ENCODE results near the gene ZNF558. TPM values are rescaled to one million over a fixed set of nuclear protein-coding genes. Genes with fewer than 3 reads are reported as not detected.

The ZNF558 gene
- total and polyA plus RNA-seq, 2 of the 8 experiments (the other 6 are each of a cell fraction or from before 2014, with no cell fraction given), result 4.3 to 14.3 TPM

DNA sequence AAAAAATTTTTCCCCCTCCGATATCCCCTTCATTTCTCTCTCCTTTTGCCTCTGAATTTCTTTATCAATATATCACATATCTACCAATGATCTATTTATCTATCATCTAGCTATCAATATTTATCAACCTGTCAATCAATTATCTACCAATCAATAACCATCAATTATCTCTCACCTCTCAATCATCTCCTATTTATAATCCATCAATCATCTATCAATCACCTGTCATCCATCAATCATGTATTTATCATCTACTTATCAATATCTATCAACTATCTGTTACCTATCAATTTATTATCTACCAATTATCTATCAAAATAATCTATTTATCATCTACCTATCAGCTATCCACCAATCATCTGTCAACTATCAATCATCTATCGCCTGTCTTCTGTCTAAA lies 17.1 kb upstream of the ZNF558 start:
- POLR2A ChIA-PET (ENCODE audit: partially characterized antibody), result no interaction called here
- H3K36me3 ChIP-seq (ENCODE audit: control insufficient read depth in 2 of 4, insufficient read depth in 4 of 4, low read length in 3 of 4), result no peaks in the 10 kb centered on the region
- DNase-seq (ENCODE audit: low read depth in 1 of 2, low spot score in 2 of 2), result no peak
- no peak for TF ChIP-seq KDM1A (IDR thresholded peaks at IDR 0.05; ENCODE audit: borderline replicate concordance, low read length)
- TF ChIP-seq TCF12 (IDR thresholded peaks at IDR 0.05; ENCODE audit: low read depth, low read length), result no peak
- no peak for TF ChIP-seq JUND (IDR thresholded peaks at IDR 0.05; ENCODE audit: low read length)
- no peak for TF ChIP-seq ZNF274 (IDR thresholded peaks at IDR 0.05; ENCODE audit: borderline replicate concordance, extremely low read depth, low read length)
- no peak for TF ChIP-seq BCL11A (IDR thresholded peaks at IDR 0.05; ENCODE audit: low read depth in 2 of 2, low read length in 2 of 2)
- TF ChIP-seq, protein P1, sequence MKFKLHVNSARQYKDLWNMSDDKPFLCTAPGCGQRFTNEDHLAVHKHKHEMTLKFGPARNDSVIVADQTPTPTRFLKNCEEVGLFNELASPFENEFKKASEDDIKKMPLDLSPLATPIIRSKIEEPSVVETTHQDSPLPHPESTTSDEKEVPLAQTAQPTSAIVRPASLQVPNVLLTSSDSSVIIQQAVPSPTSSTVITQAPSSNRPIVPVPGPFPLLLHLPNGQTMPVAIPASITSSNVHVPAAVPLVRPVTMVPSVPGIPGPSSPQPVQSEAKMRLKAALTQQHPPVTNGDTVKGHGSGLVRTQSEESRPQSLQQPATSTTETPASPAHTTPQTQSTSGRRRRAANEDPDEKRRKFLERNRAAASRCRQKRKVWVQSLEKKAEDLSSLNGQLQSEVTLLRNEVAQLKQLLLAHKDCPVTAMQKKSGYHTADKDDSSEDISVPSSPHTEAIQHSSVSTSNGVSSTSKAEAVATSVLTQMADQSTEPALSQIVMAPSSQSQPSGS (IDR thresholded peaks at IDR 0.05; ENCODE audit: low read length), result no peak
- no peak for TF ChIP-seq POU5F1 (IDR thresholded peaks at IDR 0.05; ENCODE audit: low read depth, low read length)
- TF ChIP-seq NANOG (IDR thresholded peaks at IDR 0.05; ENCODE audit: insufficient read depth, low read depth, low read length, poor library complexity, severe bottlenecking), result no peak
- no peak for TF ChIP-seq RNF2 (IDR thresholded peaks at IDR 0.05; ENCODE audit: borderline replicate concordance, low read depth, low read length, missing control alignments, poor library complexity, severe bottlenecking)
- no peak for TF ChIP-seq EZH2 (IDR thresholded peaks at IDR 0.05; ENCODE audit: low read depth, low read length, severe bottlenecking)
- no peak for TF ChIP-seq TAF1 (IDR thresholded peaks at IDR 0.05; ENCODE audit: low read depth, low read length)
- no peak for TF ChIP-seq CTBP2 (IDR thresholded peaks at IDR 0.05; ENCODE audit: borderline replicate concordance, insufficient read depth, insufficient read length, low read length)

More for the DNA sequence above, 17.1 kb upstream of the ZNF558 start:
- H3K79me1 ChIP-seq (ENCODE audit: low read depth, low read length), result no peaks in the 10 kb centered on the region
- no peak overlapping the region for H2BK120ac ChIP-seq (replicated peaks; ENCODE audit: low read depth, low read length)
- no peak for FAIRE-seq
- H3K4ac ChIP-seq (replicated peaks; ENCODE audit: insufficient read length, low read depth, low read length), result no peak overlapping the region
- H2BK12ac ChIP-seq (ENCODE audit: low read depth, low read length), result no peak overlapping the region
- H2BK20ac ChIP-seq (ENCODE audit: low read length), result no peak overlapping the region
- H2BK15ac ChIP-seq (ENCODE audit: low read length), result no peak overlapping the region
- H3K4me2 ChIP-seq (ENCODE audit: insufficient read depth in 1 of 2, low read depth in 2 of 2, low read length in 2 of 2), result no peak overlapping the region
- H2AFZ ChIP-seq (ENCODE audit: low read length), result no peak overlapping the region
- H3K18ac ChIP-seq (ENCODE audit: extremely low read depth, low read length), result no peak overlapping the region
- no peak overlapping the region for H3K9ac ChIP-seq (replicated peaks in 1 of 4; ENCODE audit: extremely low read depth in 1 of 4, low read depth in 3 of 4, low read length in 3 of 4)
- H4K20me1 ChIP-seq (replicated peaks in 1 of 2; ENCODE audit: control insufficient read depth in 1 of 2, insufficient read depth in 2 of 2, low read length in 2 of 2), result no peaks in the 10 kb centered on the region
- no peak overlapping the region for H2AK5ac ChIP-seq (ENCODE audit: low read depth, low read length)
- 84 to 100% methylated on average over 2 of the region's 2 CpGs for WGBS, 2 experiments (ENCODE audit: extremely low coverage in 1 of 2, insufficient coverage in 1 of 2, insufficient read length in 1 of 2, insufficient replicate concordance in 2 of 2, low coverage in 1 of 2, low lambda C conversion rate in 2 of 2, missing lambda C conversion rate in 1 of 2)
- no peaks in the 10 kb centered on the region for H3K79me2 ChIP-seq (ENCODE audit: control insufficient read depth in 1 of 2, insufficient read depth in 2 of 2, low read length in 2 of 2)
- H3K27me3 ChIP-seq (replicated peaks in 1 of 4; ENCODE audit: control insufficient read depth in 3 of 4, extremely low read depth in 1 of 4, insufficient read depth in 3 of 4, low read length in 3 of 4), result no peaks in the 10 kb centered on the region
- peaks cover 42 to 52% of the 10 kb centered on the region in 2 experiments for H3K9me3 ChIP-seq (ENCODE audit: insufficient read depth in 2 of 2, low read depth in 1 of 2, low read length in 1 of 2)
- H3K23ac ChIP-seq (ENCODE audit: insufficient read length), result no peak overlapping the region
- H3K14ac ChIP-seq (ENCODE audit: insufficient read length), result no peak overlapping the region
- H4K5ac ChIP-seq (ENCODE audit: insufficient read length, low read depth, low read length), result no peak overlapping the region
- no peak overlapping the region for H4K8ac ChIP-seq (ENCODE audit: extremely low read depth, insufficient read depth, low read length)
- no peaks in the 10 kb centered on the region for H3K23me2 ChIP-seq (ENCODE audit: low read depth, low read length)
- CTCF ChIA-PET (ENCODE audit: partially characterized antibody), result no interaction called here
- no peak overlapping the region for H3K56ac ChIP-seq (replicated peaks; ENCODE audit: insufficient read length, low read depth, low read length)
- H3K27ac ChIP-seq (ENCODE audit: low read depth, low read length), result no peak overlapping the region
- no peak overlapping the region for H4K91ac ChIP-seq (replicated peaks; ENCODE audit: insufficient read length, low read length)
- no peak overlapping the region for H2BK5ac ChIP-seq (ENCODE audit: low read depth, low read length)
- no peaks in the 10 kb centered on the region for H3K4me1 ChIP-seq (replicated peaks in 1 of 4; ENCODE audit: control insufficient read depth in 3 of 4, insufficient read depth in 4 of 4, low read length in 3 of 4)
- H3K4me3 ChIP-seq (ENCODE audit: extremely low read depth in 1 of 4, insufficient read depth in 2 of 4, low read depth in 3 of 4, low read length in 4 of 4), result no peak overlapping the region
